C4-2B (cell line): ENCODE measurements around the gene PIP5KL1.

ENCODE experiments used
- ZFX ChIP-seq: fragments of 450-650 bp; IDR thresholded peaks from 2 replicates; pipeline ENCODE4 v1.6.1; 2017
- TF ChIP-seq, protein P1 (sequence below): fragments of 450-650 bp; conservative IDR thresholded peaks from 2 replicates; pipeline ENCODE4 v1.5.1; 2017; ENCODE audit warnings: mild to moderate bottlenecking

DNA sequence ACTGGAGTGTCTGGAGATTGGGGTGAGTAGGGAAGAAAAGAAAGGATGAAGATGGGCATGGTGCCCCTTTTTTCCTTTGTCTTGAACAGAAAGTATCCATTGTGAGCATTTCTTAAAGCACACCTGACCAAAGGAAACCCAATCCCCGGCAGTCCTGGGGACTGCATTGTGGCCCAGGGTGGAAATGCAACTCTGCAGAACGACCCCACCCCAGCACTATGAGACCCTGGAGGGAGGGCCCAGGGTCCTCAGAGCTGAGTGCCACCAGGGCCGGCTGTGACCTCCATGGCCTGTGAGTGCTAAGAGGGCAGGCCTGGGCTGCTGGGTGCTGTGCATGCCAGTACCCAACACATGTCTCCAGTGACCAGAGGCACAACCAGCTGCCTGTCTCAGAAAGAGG is 31.7 kb upstream of the PIP5KL1 start:
- TF ChIP-seq, protein P1, sequence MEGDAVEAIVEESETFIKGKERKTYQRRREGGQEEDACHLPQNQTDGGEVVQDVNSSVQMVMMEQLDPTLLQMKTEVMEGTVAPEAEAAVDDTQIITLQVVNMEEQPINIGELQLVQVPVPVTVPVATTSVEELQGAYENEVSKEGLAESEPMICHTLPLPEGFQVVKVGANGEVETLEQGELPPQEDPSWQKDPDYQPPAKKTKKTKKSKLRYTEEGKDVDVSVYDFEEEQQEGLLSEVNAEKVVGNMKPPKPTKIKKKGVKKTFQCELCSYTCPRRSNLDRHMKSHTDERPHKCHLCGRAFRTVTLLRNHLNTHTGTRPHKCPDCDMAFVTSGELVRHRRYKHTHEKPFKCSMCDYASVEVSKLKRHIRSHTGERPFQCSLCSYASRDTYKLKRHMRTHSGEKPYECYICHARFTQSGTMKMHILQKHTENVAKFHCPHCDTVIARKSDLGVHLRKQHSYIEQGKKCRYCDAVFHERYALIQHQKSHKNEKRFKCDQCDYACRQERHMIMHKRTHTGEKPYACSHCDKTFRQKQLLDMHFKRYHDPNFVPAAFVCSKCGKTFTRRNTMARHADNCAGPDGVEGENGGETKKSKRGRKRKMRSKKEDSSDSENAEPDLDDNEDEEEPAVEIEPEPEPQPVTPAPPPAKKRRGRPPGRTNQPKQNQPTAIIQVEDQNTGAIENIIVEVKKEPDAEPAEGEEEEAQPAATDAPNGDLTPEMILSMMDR = no peak
- no peak for TF ChIP-seq ZFX
